ENCODE measurements around the gene LAMA2.

The LAMA2 gene

GRCh38 chr6:129398764-129399163 lies 515.8 kb downstream of the LAMA2 start:
- DNase-seq (ENCODE audit: low read depth): no peak
- TF ChIP-seq, protein P1, sequence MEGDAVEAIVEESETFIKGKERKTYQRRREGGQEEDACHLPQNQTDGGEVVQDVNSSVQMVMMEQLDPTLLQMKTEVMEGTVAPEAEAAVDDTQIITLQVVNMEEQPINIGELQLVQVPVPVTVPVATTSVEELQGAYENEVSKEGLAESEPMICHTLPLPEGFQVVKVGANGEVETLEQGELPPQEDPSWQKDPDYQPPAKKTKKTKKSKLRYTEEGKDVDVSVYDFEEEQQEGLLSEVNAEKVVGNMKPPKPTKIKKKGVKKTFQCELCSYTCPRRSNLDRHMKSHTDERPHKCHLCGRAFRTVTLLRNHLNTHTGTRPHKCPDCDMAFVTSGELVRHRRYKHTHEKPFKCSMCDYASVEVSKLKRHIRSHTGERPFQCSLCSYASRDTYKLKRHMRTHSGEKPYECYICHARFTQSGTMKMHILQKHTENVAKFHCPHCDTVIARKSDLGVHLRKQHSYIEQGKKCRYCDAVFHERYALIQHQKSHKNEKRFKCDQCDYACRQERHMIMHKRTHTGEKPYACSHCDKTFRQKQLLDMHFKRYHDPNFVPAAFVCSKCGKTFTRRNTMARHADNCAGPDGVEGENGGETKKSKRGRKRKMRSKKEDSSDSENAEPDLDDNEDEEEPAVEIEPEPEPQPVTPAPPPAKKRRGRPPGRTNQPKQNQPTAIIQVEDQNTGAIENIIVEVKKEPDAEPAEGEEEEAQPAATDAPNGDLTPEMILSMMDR (IDR thresholded peaks at IDR 0.05; ENCODE audit: low read length, missing control alignments): no peak
- H3K4me3 ChIP-seq (replicated peaks; ENCODE audit: low read depth, low read length): no peak overlapping the region

- H3K4me3 ChIP-seq (replicated peaks; ENCODE audit: low read depth, low read length): no peak overlapping the region
- TF ChIP-seq, protein P1 (IDR thresholded peaks at IDR 0.05; ENCODE audit: low read length, missing control alignments): no peak
- DNase-seq (ENCODE audit: low read depth): peak; percentile 4
Measured at GRCh38 chr6:129402244-129402643, 519.3 kb downstream of the LAMA2 start.

DNA sequence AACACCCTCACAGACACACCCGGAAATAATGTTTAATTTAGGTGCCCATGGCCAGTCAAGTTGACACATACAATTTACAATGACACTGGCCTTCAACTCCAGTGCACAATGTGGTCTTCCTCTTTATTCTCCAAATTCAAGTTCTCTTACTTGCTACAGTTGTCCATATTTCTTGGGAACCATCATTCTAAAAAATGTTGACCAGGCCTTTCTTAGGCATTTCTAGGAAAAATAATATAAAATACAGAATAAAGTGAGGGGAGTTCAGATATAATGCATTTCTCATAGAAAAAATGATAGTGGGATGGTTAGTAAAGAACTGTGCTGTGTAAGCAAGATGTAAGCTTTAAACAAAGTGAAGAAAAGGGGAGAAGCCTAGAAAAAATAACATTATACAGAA lies 528.2 kb downstream of the LAMA2 start:
- TF ChIP-seq, protein P1 (IDR thresholded peaks at IDR 0.05; ENCODE audit: low read length, missing control alignments): no peak
- no peak overlapping the region for H3K4me3 ChIP-seq (replicated peaks; ENCODE audit: low read depth, low read length)
- DNase-seq (ENCODE audit: low read depth): no peak

- TF ChIP-seq, protein P1 (IDR thresholded peaks at IDR 0.05; ENCODE audit: low read length, missing control alignments): no peak
- DNase-seq (ENCODE audit: low read depth): no peak
Measured at GRCh38 chr6:129416337-129416990, 533.5 kb downstream of the LAMA2 start.

DNA sequence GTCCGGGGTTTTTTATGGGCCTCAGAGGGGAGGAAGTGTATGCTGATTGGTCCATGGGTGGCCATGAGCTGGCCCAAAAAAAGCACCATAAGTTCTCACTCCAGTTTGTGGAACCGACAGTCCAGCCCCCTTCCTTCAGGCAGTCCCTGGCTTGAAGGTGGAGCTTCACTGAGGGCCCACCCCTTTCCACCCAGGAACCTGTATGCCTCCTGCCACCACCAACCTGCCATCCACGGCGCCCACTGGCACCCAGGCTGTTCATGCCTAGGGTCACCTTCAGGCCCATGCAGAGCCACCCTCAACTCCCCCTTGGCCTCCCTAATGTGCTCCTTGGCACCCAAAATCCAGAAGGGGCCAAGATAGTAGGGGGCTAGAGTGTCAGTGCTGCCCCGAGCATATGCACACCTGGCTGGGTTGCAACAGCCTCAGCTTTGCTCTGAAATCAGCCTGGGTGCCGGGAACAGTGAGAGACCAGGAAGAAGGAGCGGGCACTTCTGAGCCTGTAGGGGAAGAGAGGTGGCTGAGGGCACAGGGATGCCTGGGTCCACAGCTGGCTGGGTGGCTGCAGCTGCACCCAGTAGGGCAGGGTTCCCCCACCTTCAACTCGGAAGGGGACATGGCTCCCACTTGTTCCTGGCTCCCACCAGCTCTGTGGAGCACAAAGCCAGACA lies 534.6 kb downstream of the LAMA2 start:
- no peak for DNase-seq (ENCODE audit: low read depth)
- TF ChIP-seq, protein P1 (IDR thresholded peaks at IDR 0.05; ENCODE audit: low read length, missing control alignments): no peak
- H3K4me3 ChIP-seq (replicated peaks; ENCODE audit: low read depth, low read length): no peak overlapping the region

More at GRCh38 chr6:129416337-129416990, 533.5 kb downstream of the LAMA2 start:
- no peak overlapping the region for H3K4me3 ChIP-seq (replicated peaks; ENCODE audit: low read depth, low read length)

- no peak overlapping the region for H3K4me3 ChIP-seq (replicated peaks; ENCODE audit: low read depth, low read length)
- no peak for DNase-seq (ENCODE audit: low read depth)
- TF ChIP-seq, protein P1 (IDR thresholded peaks at IDR 0.05; ENCODE audit: low read length, missing control alignments): no peak
Measured at GRCh38 chr6:129419324-129419723, 536.4 kb downstream of the LAMA2 start.

All from fibroblast of pulmonary artery (primary cell).